HAP-1 (cell line): ENCODE results near the gene DDAH1.

Experiments used
- DNase-seq, 2 experiments: peaks; one replicate each; pipeline ENCODE4 v3.0.0-alpha.2; 2016 to 2020; ENCODE audit warnings: low spot score in 2 of 2
- H3K27me3 ChIP-seq: fragments of 250-450 bp; sonication (Bioruptor Pico); 2 replicates; pipeline ENCODE4 v1.5.1; 2020; ENCODE audit warnings: low read depth, mild to moderate bottlenecking, moderate library complexity
- H3K36me3 ChIP-seq: fragments of 250-450 bp; sonication (Bioruptor Pico); replicated peaks from 2 replicates; pipeline ENCODE4 v1.5.1; 2020; ENCODE audit warnings: mild to moderate bottlenecking
- H3K4me1 ChIP-seq: fragments of 250-450 bp; sonication (Bioruptor Pico); 2 replicates; pipeline ENCODE4 v1.5.1; 2020; ENCODE audit warnings: mild to moderate bottlenecking
- H3K4me3 ChIP-seq: fragments of 250-450 bp; sonication (Bioruptor Pico); 2 replicates; pipeline ENCODE4 v1.5.1; 2020; ENCODE audit warnings: mild to moderate bottlenecking, moderate library complexity
- H3K9me3 ChIP-seq: fragments of 250-450 bp; sonication (Bioruptor Pico); 2 replicates; pipeline ENCODE4 v1.5.1; 2020; ENCODE audit warnings: mild to moderate bottlenecking, moderate library complexity
- in situ Hi-C: fragments of 300-500 bp; cut with MboI; formaldehyde crosslinking; loops from 3 replicates; pipeline ENCODE4 v1.14.3; 2020; ENCODE audit warnings: low sequenced_read_pairs, inconsistent platforms, mixed read lengths

The DDAH1 gene

DNA sequence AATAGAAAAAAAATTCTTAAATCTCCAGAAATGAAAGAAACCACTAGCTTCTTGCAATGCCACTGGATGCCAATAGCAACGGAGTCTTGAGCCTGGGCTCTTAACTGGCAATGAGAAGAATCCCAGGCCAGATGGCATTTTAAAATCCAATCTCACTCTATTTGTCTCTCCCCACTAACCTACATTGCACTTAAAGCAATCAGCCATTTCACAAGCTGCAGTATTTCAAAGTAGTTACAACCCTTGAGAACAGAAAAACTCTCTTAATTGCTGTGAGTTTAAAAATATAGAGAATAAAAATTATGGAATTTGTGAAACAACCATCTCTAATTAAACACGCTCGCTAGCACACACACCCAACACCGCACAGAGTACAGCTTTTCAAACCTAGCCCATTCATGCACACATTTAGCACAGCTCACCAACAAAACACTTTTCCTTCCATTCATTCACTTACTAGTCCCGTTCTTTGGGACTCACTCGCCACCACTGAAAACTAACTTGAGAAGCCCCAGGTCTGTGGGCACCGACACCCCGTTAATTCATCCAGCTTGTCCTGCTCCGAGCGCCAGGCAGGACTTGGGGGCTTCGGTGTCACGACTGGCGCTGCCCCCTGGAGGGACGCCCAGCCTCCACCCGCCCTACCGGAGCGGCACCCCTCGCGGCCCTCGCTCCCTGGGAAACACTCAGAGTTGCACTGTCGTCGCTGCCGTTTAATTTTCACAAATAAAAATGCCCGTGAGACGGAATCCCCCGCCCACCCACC, 1.0 kb downstream of the DDAH1 start:
- H3K9me3 ChIP-seq = no peaks in the 10 kb centered on the region
- peaks cover 49% of the 10 kb centered on the region for H3K4me1 ChIP-seq
- no peaks in the 10 kb centered on the region for H3K36me3 ChIP-seq
- H3K27me3 ChIP-seq = no peaks in the 10 kb centered on the region
- peak in 1 of 2 experiments; percentile 51 for DNase-seq
- in situ Hi-C loops = no loop called here
- H3K4me3 ChIP-seq = peak overlapping the region; percentile 55

GRCh38 chr1:85462931-85463649, 1.9 kb downstream of the DDAH1 start:
- in situ Hi-C loops = no loop called here
- no peak for DNase-seq
- peaks cover 47% of the 10 kb centered on the region for H3K4me1 ChIP-seq
- H3K4me3 ChIP-seq = peak overlapping the region; percentile 55
- H3K36me3 ChIP-seq = no peaks in the 10 kb centered on the region
- H3K9me3 ChIP-seq = no peaks in the 10 kb centered on the region
- H3K27me3 ChIP-seq = no peaks in the 10 kb centered on the region

GRCh38 chr1:85461216-85461918, 3.6 kb downstream of the DDAH1 start:
- no peaks in the 10 kb centered on the region for H3K27me3 ChIP-seq
- no peaks in the 10 kb centered on the region for H3K9me3 ChIP-seq
- in situ Hi-C loops = no loop called here
- peaks cover 37% of the 10 kb centered on the region for H3K4me1 ChIP-seq
- H3K4me3 ChIP-seq = no peak overlapping the region
- DNase-seq = no peak
- no peaks in the 10 kb centered on the region for H3K36me3 ChIP-seq

DNA sequence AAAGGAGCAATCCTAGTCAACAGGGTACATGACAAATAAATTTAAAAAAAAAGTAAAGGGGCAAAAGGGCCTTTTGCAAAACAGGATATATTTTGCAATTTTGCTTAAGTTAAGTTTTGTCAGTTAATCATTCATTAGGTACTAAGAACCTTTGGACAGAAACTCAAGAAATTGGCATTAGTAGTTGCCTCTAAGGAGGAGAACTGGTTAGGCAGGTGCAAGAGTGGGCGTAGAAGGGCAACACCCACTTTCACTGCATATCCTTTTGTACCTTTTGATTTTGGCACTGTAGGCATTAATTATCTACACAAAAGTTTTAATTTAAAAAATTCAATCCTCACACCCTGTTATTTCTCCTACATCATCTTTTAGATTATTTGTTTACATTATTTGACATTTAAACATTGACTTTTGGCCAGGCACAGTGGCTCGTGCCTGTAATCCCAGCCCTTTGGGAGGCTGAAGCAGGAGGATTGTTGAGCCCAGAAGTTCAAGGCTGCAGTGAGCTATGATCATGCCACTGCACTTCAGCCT, 4.3 kb downstream of the DDAH1 start:
- Histone ChIP-seq H3K36me3 (no peaks in the 10 kb centered on the region), H3K9me3 (no peaks in the 10 kb centered on the region), H3K27me3 (no peaks in the 10 kb centered on the region), H3K4me3 (no peak overlapping the region), H3K4me1 (peaks cover 34% of the 10 kb centered on the region)
- DNase-seq = no peak
- in situ Hi-C loops = no loop called here

GRCh38 chr1:85459290-85459689, 5.7 kb downstream of the DDAH1 start:
- Histone ChIP-seq H3K27me3 (no peaks in the 10 kb centered on the region), H3K4me3 (no peak overlapping the region), H3K36me3 (no peaks in the 10 kb centered on the region), H3K9me3 (no peaks in the 10 kb centered on the region), H3K4me1 (peaks cover 30% of the 10 kb centered on the region)
- no peak for DNase-seq
- in situ Hi-C loops = no loop called here

DNA sequence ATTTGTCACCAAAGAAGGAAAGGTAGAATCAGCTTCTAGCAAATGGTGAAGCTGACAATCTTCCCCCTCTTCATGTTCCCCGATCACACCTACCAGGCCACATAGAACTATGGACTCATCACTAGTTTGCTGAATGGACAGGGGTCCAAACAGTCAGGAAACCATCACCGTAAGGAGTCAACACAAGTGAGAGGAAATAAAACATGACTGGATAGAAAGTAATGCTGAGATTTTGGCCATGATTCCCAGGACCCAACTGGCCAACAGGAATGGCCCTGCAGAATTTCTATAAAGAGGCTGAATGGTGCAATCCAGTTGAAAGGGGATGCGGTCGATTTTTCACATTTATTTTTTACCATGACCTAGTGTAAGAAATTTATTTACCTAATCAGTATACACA, 10.7 kb downstream of the DDAH1 start:
- DNase-seq = no peak
- Histone ChIP-seq H3K4me1 (0 out of 2 replicates have a peak, but pooled peaks cover 2% of the 10 kb centered on the region), H3K27me3 (no peaks in the 10 kb centered on the region), H3K36me3 (no peaks in the 10 kb centered on the region), H3K9me3 (no peaks in the 10 kb centered on the region), H3K4me3 (no peak overlapping the region)
- in situ Hi-C loops = no loop called here

GRCh38 chr1:85453640-85454194, 11.2 kb downstream of the DDAH1 start:
- Histone ChIP-seq H3K36me3 (no peaks in the 10 kb centered on the region), H3K9me3 (no peaks in the 10 kb centered on the region), H3K4me1 (0 out of 2 replicates have a peak, but pooled peaks cover 2% of the 10 kb centered on the region), H3K4me3 (no peak overlapping the region), H3K27me3 (no peaks in the 10 kb centered on the region)
- in situ Hi-C loops = no loop called here
- DNase-seq = no peak

GRCh38 chr1:85452948-85453347, 12.0 kb downstream of the DDAH1 start:
- Histone ChIP-seq H3K36me3 (no peaks in the 10 kb centered on the region), H3K4me3 (no peak overlapping the region), H3K4me1 (peaks cover 7% of the 10 kb centered on the region), H3K9me3 (no peaks in the 10 kb centered on the region), H3K27me3 (no peaks in the 10 kb centered on the region)
- no peak for DNase-seq
- in situ Hi-C loops = no loop called here

DNA sequence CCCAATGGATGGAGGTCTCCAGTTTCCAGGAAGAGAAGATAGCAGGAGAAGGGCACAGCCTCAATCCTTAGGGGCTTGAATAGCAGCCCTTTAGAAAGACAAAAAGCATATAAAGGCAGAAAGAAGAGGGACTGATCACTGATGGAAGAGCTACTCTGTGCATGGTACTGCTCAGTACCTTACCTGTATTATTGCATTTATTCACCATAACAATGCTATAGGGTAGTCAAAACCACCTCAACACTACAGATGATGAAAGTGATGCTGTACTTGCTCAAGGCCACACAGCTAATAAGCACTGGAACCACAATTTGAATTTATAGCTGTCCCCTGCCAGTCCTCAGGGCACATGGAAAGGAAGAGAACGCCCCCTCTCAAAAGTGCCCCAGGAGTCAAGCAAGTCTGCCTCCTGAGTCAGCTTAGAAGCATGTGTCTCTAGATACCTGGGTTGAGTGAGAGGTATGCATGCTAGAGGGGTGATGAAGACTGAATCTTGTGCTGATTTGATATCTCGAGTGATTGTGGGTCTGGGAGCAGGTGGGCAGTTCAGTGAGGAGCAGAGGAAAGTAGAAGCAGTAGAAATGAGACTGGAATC, 13.6 kb downstream of the DDAH1 start:
- Histone ChIP-seq H3K36me3 (no peaks in the 10 kb centered on the region), H3K27me3 (no peaks in the 10 kb centered on the region), H3K9me3 (no peaks in the 10 kb centered on the region), H3K4me3 (no peak overlapping the region), H3K4me1 (peaks cover 19% of the 10 kb centered on the region)
- DNase-seq = no peak
- in situ Hi-C loops = no loop called here

GRCh38 chr1:85450832-85451231, 14.1 kb downstream of the DDAH1 start:
- no peak for DNase-seq
- in situ Hi-C loops = no loop called here

GRCh38 chr1:85449356-85449755, 15.6 kb downstream of the DDAH1 start:
- peak in 1 of 2 experiments; percentile 21 for DNase-seq
- in situ Hi-C loops = no loop called here
- H3K4me1 ChIP-seq = peaks cover 19% of the 10 kb centered on the region
- H3K36me3 ChIP-seq = no peaks in the 10 kb centered on the region
- H3K27me3 ChIP-seq = no peaks in the 10 kb centered on the region
- no peak overlapping the region for H3K4me3 ChIP-seq
- H3K9me3 ChIP-seq = peaks cover 1% of the 10 kb centered on the region; the same call in 1 of the 2 replicates

More at GRCh38 chr1:85450832-85451231, 14.1 kb downstream of the DDAH1 start:
- no peaks in the 10 kb centered on the region for H3K27me3 ChIP-seq
- H3K4me3 ChIP-seq = no peak overlapping the region
- H3K4me1 ChIP-seq = peaks cover 19% of the 10 kb centered on the region
- no peaks in the 10 kb centered on the region for H3K36me3 ChIP-seq
- H3K9me3 ChIP-seq = no peaks in the 10 kb centered on the region

DNA sequence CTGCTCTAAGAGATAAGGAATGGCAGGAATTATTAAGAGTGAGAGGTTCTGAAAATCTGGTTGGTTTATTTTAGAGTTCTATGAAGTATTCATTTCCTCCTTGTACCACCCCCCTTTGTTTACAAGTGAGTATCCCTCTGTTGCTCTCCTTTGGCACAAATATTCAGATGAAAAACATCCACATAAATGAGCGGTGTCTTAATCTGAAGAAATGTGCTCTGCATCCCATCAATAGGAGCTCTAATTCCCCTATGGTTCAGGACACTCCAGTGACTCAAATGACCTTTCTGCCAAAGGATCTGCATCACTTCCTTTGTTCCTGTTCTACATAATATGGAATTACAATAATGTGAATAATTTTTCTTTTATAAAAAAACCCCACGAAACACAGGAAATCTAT, 16.6 kb downstream of the DDAH1 start:
- no peak for DNase-seq
- Histone ChIP-seq H3K27me3 (no peaks in the 10 kb centered on the region), H3K4me3 (no peak overlapping the region), H3K36me3 (no peaks in the 10 kb centered on the region), H3K9me3 (peaks cover 4% of the 10 kb centered on the region; the same call in 1 of the 2 replicates), H3K4me1 (peaks cover 17% of the 10 kb centered on the region)
- in situ Hi-C loops = no loop called here
